Keratinocyte (primary cell): ENCODE results near the gene PSMC3. TPM values are rescaled to one million over a fixed set of nuclear protein-coding genes. Genes with fewer than 3 reads are reported as not detected.

Source experiments
- DNase-seq: peaks from one replicate; pipeline ENCODE4 v3.0.0-alpha.2; 2011; ENCODE audit warnings: low read depth, missing footprints, low spot score
- FAIRE-seq: peaks from 2 replicates; lab custom pipeline; 2011; peaks lifted over from hg19 to GRCh38; lab: Jason Lieb, UNC
- H2AFZ ChIP-seq: 2 replicates; pipeline ENCODE4 v1.6.0; 2012; ENCODE audit warnings: low read length, control low read depth, inconsistent platforms; ENCODE audit not compliant: control insufficient read depth
- H3K27ac ChIP-seq: 2 replicates; pipeline ENCODE4 v1.5.1; 2011; ENCODE audit warnings: low read length; ENCODE audit not compliant: control insufficient read depth, insufficient read depth
- H3K27me3 ChIP-seq: 3 replicates; pipeline ENCODE4 v1.6.0; 2011; ENCODE audit warnings: low read length; ENCODE audit not compliant: control insufficient read depth, insufficient read depth; ENCODE audit errors: extremely low read depth
- H3K36me3 ChIP-seq, 2 experiments: 2 replicates in 1 of 2; 3 replicates in 1 of 2; pipeline ENCODE4 v1.5.1; 2011; ENCODE audit warnings: low read length in 2 of 2, mild to moderate bottlenecking in 1 of 2; ENCODE audit not compliant: control insufficient read depth in 2 of 2, insufficient read depth in 2 of 2; ENCODE audit errors: extremely low read depth in 1 of 2
- H3K4me1 ChIP-seq: 3 replicates; pipeline ENCODE4 v1.5.1; 2011; ENCODE audit warnings: low read length; ENCODE audit not compliant: control insufficient read depth, insufficient read depth; ENCODE audit errors: extremely low read depth
- H3K4me2 ChIP-seq: 3 replicates; pipeline ENCODE4 v1.6.0; 2011; ENCODE audit warnings: low read depth, low read length; ENCODE audit not compliant: control insufficient read depth, insufficient read depth; ENCODE audit errors: extremely low read depth
- H3K4me3 ChIP-seq, 3 experiments: fragments of 200-600 bp in 1 of 3; sonication (generic) in 1 of 3; 2 replicates in 2 of 3; 3 replicates in 1 of 3; pipeline ENCODE4 v1.5.1; 2011 to 2016; ENCODE audit warnings: low read length in 3 of 3, mild to moderate bottlenecking in 3 of 3, control low read depth in 2 of 3, inconsistent platforms in 1 of 3, low read depth in 1 of 3, mixed read lengths in 1 of 3, mixed run types in 1 of 3, moderate library complexity in 1 of 3; ENCODE audit not compliant: control insufficient read depth in 2 of 3, insufficient read depth in 2 of 3; ENCODE audit errors: extremely low read depth in 1 of 3
- H3K79me2 ChIP-seq: 2 replicates; pipeline ENCODE4 v1.6.0; 2012; ENCODE audit warnings: low read length; ENCODE audit not compliant: control insufficient read depth, insufficient read depth
- H3K9ac ChIP-seq: 3 replicates; pipeline ENCODE4 v1.6.0; 2011; ENCODE audit warnings: low read length; ENCODE audit not compliant: control insufficient read depth, insufficient read depth; ENCODE audit errors: extremely low read depth
- H3K9me1 ChIP-seq: 3 replicates; pipeline ENCODE4 v1.6.0; 2011; ENCODE audit warnings: low read length; ENCODE audit not compliant: control insufficient read depth, insufficient read depth; ENCODE audit errors: extremely low read depth
- H3K9me3 ChIP-seq: 2 replicates; pipeline ENCODE4 v1.5.1; 2012; ENCODE audit warnings: low read depth, low read length; ENCODE audit not compliant: control insufficient read depth
- H4K20me1 ChIP-seq: 3 replicates; pipeline ENCODE4 v1.6.0; 2011; ENCODE audit warnings: low read length; ENCODE audit not compliant: control insufficient read depth, insufficient read depth; ENCODE audit errors: extremely low read depth
- EZH2 ChIP-seq: IDR thresholded peaks from one replicate; pipeline ENCODE4 v1.6.1; 2012; ENCODE audit warnings: inconsistent platforms, mild to moderate bottlenecking, low read length, moderate library complexity
- dilution Hi-C: fragments of 300-500 bp; cut with MboI; formaldehyde crosslinking; loops from one replicate; pipeline ENCODE4 v1.7.0; 2020; ENCODE audit warnings: low sequenced_read_pairs; ENCODE audit not compliant: extremely low pct_ligation_motif_present
- polyA plus RNA-seq, 5 experiments: library from polyadenylated mRNA; depleted of rRNA in 3 of 5; stranded (reverse) in 3 of 5; stranded (forward) in 1 of 5; unstranded in 1 of 5; fragments of >200 nt; gene quantifications; 1 replicate in 1 of 5; 2 replicates in 3 of 5; 3 replicates in 1 of 5; pipeline versions ENCODE4 v1.2.1 to v1.2.3, GENCODE V29; 2011 to 2012; ENCODE audit warnings: missing spikeins in 2 of 5, low read depth in 1 of 5, low replicate concordance in 1 of 5
- TF ChIP-seq, protein P1 (sequence below), 3 experiments: IDR thresholded peaks in 1 of 3; conservative IDR thresholded peaks in 1 of 3; optimal IDR thresholded peaks in 1 of 3; 2 replicates in 2 of 3; 3 replicates in 1 of 3; pipeline versions ENCODE3 to v1.5.1; 2011; ENCODE audit warnings: low read length in 3 of 3, mild to moderate bottlenecking in 3 of 3, moderate library complexity in 2 of 3, control low read depth in 1 of 3, inconsistent platforms in 1 of 3; ENCODE audit not compliant: insufficient read depth in 2 of 3; ENCODE audit errors: extremely low read depth in 1 of 3

Gene PSMC3
- polyA plus RNA-seq, 1 donor (not counting 4 experiments of a cell fraction or from before 2014, with no cell fraction given), result 172 TPM

DNA sequence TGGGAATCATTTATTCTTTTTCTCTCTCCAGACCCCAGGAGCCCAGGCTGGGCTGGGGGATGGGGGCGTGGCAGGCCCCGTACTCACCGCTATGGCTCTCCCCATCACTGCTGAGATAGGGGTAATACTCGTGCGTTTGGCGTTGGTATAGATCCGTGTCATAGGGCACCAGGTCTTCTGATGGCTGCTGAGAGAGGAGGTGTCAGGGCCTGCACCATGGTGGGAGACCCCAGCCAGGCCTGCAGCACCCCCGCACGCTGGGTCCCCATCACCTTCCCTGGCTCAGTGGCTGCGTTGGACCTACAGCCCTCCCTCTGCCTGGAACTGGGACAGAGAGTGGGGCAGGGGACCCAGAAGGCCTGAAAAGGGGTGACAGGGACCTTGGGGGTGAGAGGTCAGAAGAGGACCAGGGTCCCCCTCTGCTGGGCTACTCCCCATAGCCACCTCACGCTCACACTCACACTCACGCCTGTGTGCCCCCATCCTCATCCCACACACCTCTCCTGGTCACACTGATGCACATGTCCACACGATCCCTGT, 50.6 kb downstream of the PSMC3 start:
- FAIRE-seq (no peak), DNase-seq (no peak)
- H4K20me1 ChIP-seq, result no peaks in the 10 kb centered on the region
- no peak overlapping the region for H3K9ac ChIP-seq
- no peaks in the 10 kb centered on the region for H3K9me3 ChIP-seq
- no peak overlapping the region for H2AFZ ChIP-seq
- H3K4me1 ChIP-seq, result peaks cover 6% of the 10 kb centered on the region
- H3K36me3 ChIP-seq, result no peaks in the 10 kb centered on the region
- dilution Hi-C loops, result no loop called here
- no peak for TF ChIP-seq EZH2
- TF ChIP-seq, protein P1, sequence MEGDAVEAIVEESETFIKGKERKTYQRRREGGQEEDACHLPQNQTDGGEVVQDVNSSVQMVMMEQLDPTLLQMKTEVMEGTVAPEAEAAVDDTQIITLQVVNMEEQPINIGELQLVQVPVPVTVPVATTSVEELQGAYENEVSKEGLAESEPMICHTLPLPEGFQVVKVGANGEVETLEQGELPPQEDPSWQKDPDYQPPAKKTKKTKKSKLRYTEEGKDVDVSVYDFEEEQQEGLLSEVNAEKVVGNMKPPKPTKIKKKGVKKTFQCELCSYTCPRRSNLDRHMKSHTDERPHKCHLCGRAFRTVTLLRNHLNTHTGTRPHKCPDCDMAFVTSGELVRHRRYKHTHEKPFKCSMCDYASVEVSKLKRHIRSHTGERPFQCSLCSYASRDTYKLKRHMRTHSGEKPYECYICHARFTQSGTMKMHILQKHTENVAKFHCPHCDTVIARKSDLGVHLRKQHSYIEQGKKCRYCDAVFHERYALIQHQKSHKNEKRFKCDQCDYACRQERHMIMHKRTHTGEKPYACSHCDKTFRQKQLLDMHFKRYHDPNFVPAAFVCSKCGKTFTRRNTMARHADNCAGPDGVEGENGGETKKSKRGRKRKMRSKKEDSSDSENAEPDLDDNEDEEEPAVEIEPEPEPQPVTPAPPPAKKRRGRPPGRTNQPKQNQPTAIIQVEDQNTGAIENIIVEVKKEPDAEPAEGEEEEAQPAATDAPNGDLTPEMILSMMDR (optimal IDR thresholded peaks at IDR 0.05 in 1 of 3, IDR thresholded peaks at IDR 0.05 in 1 of 3, conservative IDR thresholded peaks at IDR 0.05 in 1 of 3; ENCODE audit: extremely low read depth in 1 of 3, insufficient read depth in 2 of 3, low read length in 3 of 3), result no peak
- no peak overlapping the region for H3K4me2 ChIP-seq
- no peaks in the 10 kb centered on the region for H3K79me2 ChIP-seq
- H3K27ac ChIP-seq, result no peak overlapping the region
- no peaks in the 10 kb centered on the region for H3K27me3 ChIP-seq
- no peaks in the 10 kb centered on the region for H3K9me1 ChIP-seq
- H3K4me3 ChIP-seq, result no peak overlapping the region

GRCh38 chr11:47375020-47375419, 51.2 kb downstream of the PSMC3 start:
- no peak overlapping the region for H2AFZ ChIP-seq
- no peaks in the 10 kb centered on the region for H3K9me1 ChIP-seq
- H3K79me2 ChIP-seq, result no peaks in the 10 kb centered on the region
- H3K9me3 ChIP-seq, result no peaks in the 10 kb centered on the region
- H3K27ac ChIP-seq, result no peak overlapping the region
- H3K4me1 ChIP-seq, result peaks cover 6% of the 10 kb centered on the region
- H3K36me3 ChIP-seq, result no peaks in the 10 kb centered on the region
- FAIRE-seq (no peak), DNase-seq (no peak)
- TF ChIP-seq EZH2, result no peak
- TF ChIP-seq, protein P1 (optimal IDR thresholded peaks at IDR 0.05 in 1 of 3, IDR thresholded peaks at IDR 0.05 in 1 of 3, conservative IDR thresholded peaks at IDR 0.05 in 1 of 3; ENCODE audit: extremely low read depth in 1 of 3, insufficient read depth in 2 of 3, low read length in 3 of 3), result no peak
- no peak overlapping the region for H3K4me2 ChIP-seq
- dilution Hi-C loops, result no loop called here
- no peak overlapping the region for H3K4me3 ChIP-seq
- no peaks in the 10 kb centered on the region for H4K20me1 ChIP-seq
- no peaks in the 10 kb centered on the region for H3K27me3 ChIP-seq
- H3K9ac ChIP-seq, result no peak overlapping the region
